Raji (cell line): ENCODE data around the gene ZNF224.

Experiments
- POLR2A ChIP-seq: IDR thresholded peaks from 2 replicates; pipeline ENCODE4 v1.6.1; 2011; ENCODE audit warnings: low read depth, low read length, control low read depth; ENCODE audit not compliant: insufficient read depth

ZNF224 gene

GRCh38 chr19:44109458-44109857, 15.3 kb downstream of the ZNF224 start:
- no peak for TF ChIP-seq POLR2A

GRCh38 chr19:44111910-44112463, 17.8 kb downstream of the ZNF224 start:
- no peak for TF ChIP-seq POLR2A

- TF ChIP-seq POLR2A = no peak
These were observed 18.6 kb downstream of the ZNF224 start for GRCh38 chr19:44112802-44113137.

- TF ChIP-seq POLR2A = no peak
These were observed 19.1 kb downstream of the ZNF224 start, which contains the start of gene ZNF225 for GRCh38 chr19:44113138-44113783. Gene ZNF225 (plus strand): TSS chr19:44113399. CDS start chr19:44115828, 2,429 bp downstream.

GRCh38 chr19:44113784-44114390, 19.7 kb downstream of the ZNF224 start:
- TF ChIP-seq POLR2A = no peak

- no peak for TF ChIP-seq POLR2A
These were observed 37.8 kb downstream of the ZNF224 start for GRCh38 chr19:44131955-44132354.

- TF ChIP-seq POLR2A = no peak
These were observed 47.3 kb downstream of the ZNF224 start, which contains the start of gene ZNF234 for GRCh38 chr19:44141191-44142058. Gene ZNF234 (plus strand): TSS chr19:44141554. CDS start chr19:44144633, 3,079 bp downstream.

GRCh38 chr19:44142059-44142433, 47.9 kb downstream of the ZNF224 start:
- TF ChIP-seq POLR2A = no peak

- no peak for TF ChIP-seq POLR2A
These were observed 55.6 kb downstream of the ZNF224 start for GRCh38 chr19:44149776-44150175.

- no peak for TF ChIP-seq POLR2A
These were observed 57.3 kb downstream of the ZNF224 start for GRCh38 chr19:44151491-44151890.

GRCh38 chr19:44156475-44156874, 62.3 kb downstream of the ZNF224 start:
- no peak for TF ChIP-seq POLR2A
